H1 (cell line): Measurements from ENCODE around the gene RUNX1. TPM values are rescaled to one million over a fixed set of nuclear protein-coding genes. Genes with fewer than 3 reads are reported as not detected.

ENCODE experiments used
- CTCF ChIA-PET: fragments of 300-600 bp; sonication (Branson Sonifier 250); formaldehyde crosslinking; loops from one replicate; lab custom pipeline; 2021; ENCODE audit not compliant: partially characterized antibody; lab: Charles Lee
- POLR2A ChIA-PET: fragments of 300-600 bp; sonication (Branson Sonifier 250); formaldehyde crosslinking; loops from one replicate; lab custom pipeline; 2021; ENCODE audit warnings: inconsistent platforms; ENCODE audit not compliant: partially characterized antibody; lab: Charles Lee
- DNase-seq, 2 experiments: peaks; one replicate each; pipeline versions ENCODE4 v3.0.0 to v3.0.0-alpha.2; 2010 to 2022; ENCODE audit warnings: low spot score in 2 of 2, low read depth in 1 of 2, mixed read lengths in 1 of 2
- FAIRE-seq: peaks from 2 replicates; lab custom pipeline; 2011; peaks lifted over from hg19 to GRCh38; lab: Jason Lieb, UNC
- H2AFZ ChIP-seq: 2 replicates; pipeline ENCODE4 v1.8.1; 2012; ENCODE audit warnings: low read length, inconsistent platforms
- H2AK5ac ChIP-seq: 2 replicates; pipeline ENCODE4 v1.6.1; 2013; ENCODE audit warnings: low read depth, low read length
- H2BK120ac ChIP-seq: replicated peaks from 2 replicates; pipeline ENCODE3; 2013; ENCODE audit warnings: low read depth, low read length, inconsistent platforms
- H2BK12ac ChIP-seq: 2 replicates; pipeline ENCODE4 v1.6.1; 2013; ENCODE audit warnings: low read depth, low read length
- H2BK15ac ChIP-seq: 2 replicates; pipeline ENCODE4 v1.6.1; 2013; ENCODE audit warnings: low read length
- H2BK20ac ChIP-seq: 2 replicates; pipeline ENCODE4 v1.6.1; 2013; ENCODE audit warnings: low read length
- H2BK5ac ChIP-seq: 2 replicates; pipeline ENCODE4 v1.6.1; 2013; ENCODE audit warnings: low read depth, low read length
- H3K14ac ChIP-seq: 2 replicates; pipeline ENCODE4 v1.6.1; 2013; ENCODE audit warnings: inconsistent platforms; ENCODE audit not compliant: insufficient read length
- H3K18ac ChIP-seq: 2 replicates; pipeline ENCODE4 v1.6.1; 2013; ENCODE audit warnings: low read length; ENCODE audit errors: extremely low read depth
- H3K23ac ChIP-seq: 2 replicates; pipeline ENCODE4 v1.6.1; 2013; ENCODE audit warnings: inconsistent platforms; ENCODE audit not compliant: insufficient read length
- H3K23me2 ChIP-seq: 2 replicates; pipeline ENCODE4 v1.6.1; 2013; ENCODE audit warnings: low read depth, low read length
- H3K27ac ChIP-seq: 2 replicates; pipeline ENCODE4 v1.6.1; 2011; ENCODE audit warnings: low read depth, low read length, inconsistent platforms
- H3K27me3 ChIP-seq, 4 experiments: replicated peaks in 1 of 4; 1 replicate in 1 of 4; 2 replicates in 3 of 4; pipeline versions ENCODE4 v1.6.1 to v1.8.1; 2011 to 2013; ENCODE audit warnings: low read length in 3 of 4, mild to moderate bottlenecking in 3 of 4, inconsistent platforms in 2 of 4, mixed read lengths in 2 of 4, moderate library complexity in 1 of 4; ENCODE audit not compliant: control insufficient read depth in 3 of 4, insufficient read depth in 3 of 4; ENCODE audit errors: extremely low read depth in 1 of 4
- H3K36me3 ChIP-seq, 4 experiments: 2 replicates each; pipeline versions ENCODE4 v1.6.1 to v1.8.1; 2011 to 2013; ENCODE audit warnings: mild to moderate bottlenecking in 4 of 4, low read length in 3 of 4, moderate library complexity in 2 of 4, control low read depth in 1 of 4, inconsistent platforms in 1 of 4; ENCODE audit not compliant: insufficient read depth in 4 of 4, control insufficient read depth in 2 of 4
- H3K4ac ChIP-seq: replicated peaks from 2 replicates; pipeline ENCODE3; 2013; ENCODE audit warnings: low read length, low read depth, mixed read lengths, inconsistent platforms; ENCODE audit not compliant: insufficient read length
- H3K4me1 ChIP-seq, 4 experiments: replicated peaks in 1 of 4; 1 replicate in 1 of 4; 2 replicates in 3 of 4; pipeline versions ENCODE4 v1.6.1 to v1.8.1; 2011 to 2013; ENCODE audit warnings: low read length in 3 of 4, inconsistent platforms in 2 of 4, mixed read lengths in 1 of 4; ENCODE audit not compliant: insufficient read depth in 4 of 4, control insufficient read depth in 3 of 4
- H3K4me2 ChIP-seq, 2 experiments: 2 replicates each; pipeline versions ENCODE4 v1.6.1 to v1.8.1; 2011 to 2013; ENCODE audit warnings: low read depth in 2 of 2, low read length in 2 of 2, control low read depth in 1 of 2, inconsistent platforms in 1 of 2, mild to moderate bottlenecking in 1 of 2; ENCODE audit not compliant: insufficient read depth in 1 of 2
- H3K4me3 ChIP-seq, 4 experiments: fragments of 200-600, 300-600 bp in 1 of 4; sonication (generic), shearing (Covaris generic), sonication (Bioruptor Twin) in 1 of 4; 2 replicates each; pipeline versions ENCODE4 v1.5.1 to v1.8.1; 2011 to 2016; ENCODE audit warnings: low read length in 4 of 4, low read depth in 3 of 4, control low read depth in 2 of 4, inconsistent platforms in 2 of 4, mild to moderate bottlenecking in 2 of 4, mixed read lengths in 1 of 4, moderate library complexity in 1 of 4; ENCODE audit not compliant: insufficient read depth in 2 of 4; ENCODE audit errors: extremely low read depth in 1 of 4
- H3K56ac ChIP-seq: replicated peaks from 2 replicates; pipeline ENCODE3; 2013; ENCODE audit warnings: low read depth, mild to moderate bottlenecking, mixed read lengths, low read length, inconsistent platforms; ENCODE audit not compliant: insufficient read length
- H3K79me1 ChIP-seq: 2 replicates; pipeline ENCODE4 v1.6.1; 2013; ENCODE audit warnings: low read depth, low read length, control low read depth
- H3K79me2 ChIP-seq, 2 experiments: 2 replicates each; pipeline versions ENCODE4 v1.6.1 to v1.8.1; 2012 to 2013; ENCODE audit warnings: low read length in 2 of 2, mild to moderate bottlenecking in 2 of 2, inconsistent platforms in 1 of 2; ENCODE audit not compliant: insufficient read depth in 2 of 2, control insufficient read depth in 1 of 2
- H3K9ac ChIP-seq, 4 experiments: replicated peaks in 1 of 4; 1 replicate in 1 of 4; 2 replicates in 3 of 4; pipeline versions ENCODE4 v1.6.1 to v1.8.1; 2011 to 2013; ENCODE audit warnings: low read depth in 3 of 4, low read length in 3 of 4, control low read depth in 2 of 4, mild to moderate bottlenecking in 2 of 4, moderate library complexity in 2 of 4, inconsistent platforms in 1 of 4; ENCODE audit errors: extremely low read depth in 1 of 4
- H3K9me3 ChIP-seq, 2 experiments: 2 replicates each; pipeline versions ENCODE4 v1.6.1 to v1.8.1; 2012 to 2013; ENCODE audit warnings: mild to moderate bottlenecking in 2 of 2, moderate library complexity in 2 of 2, control low read depth in 1 of 2, inconsistent platforms in 1 of 2, low read depth in 1 of 2, low read length in 1 of 2, mixed read lengths in 1 of 2; ENCODE audit not compliant: insufficient read depth in 2 of 2
- H4K20me1 ChIP-seq, 2 experiments: replicated peaks in 1 of 2; 2 replicates each; pipeline versions ENCODE3 to v1.8.1; 2011 to 2013; ENCODE audit warnings: inconsistent platforms in 2 of 2, low read length in 2 of 2, mild to moderate bottlenecking in 1 of 2; ENCODE audit not compliant: insufficient read depth in 2 of 2, control insufficient read depth in 1 of 2
- H4K5ac ChIP-seq: 2 replicates; pipeline ENCODE4 v1.6.1; 2013; ENCODE audit warnings: low read length, low read depth, mixed read lengths, inconsistent platforms; ENCODE audit not compliant: insufficient read length
- H4K8ac ChIP-seq: 2 replicates; pipeline ENCODE4 v1.8.0; 2013; ENCODE audit warnings: mild to moderate bottlenecking, moderate library complexity, low read length, inconsistent platforms; ENCODE audit not compliant: insufficient read depth; ENCODE audit errors: extremely low read depth
- H4K91ac ChIP-seq: replicated peaks from 2 replicates; pipeline ENCODE3; 2013; ENCODE audit warnings: low read length, mixed read lengths, inconsistent platforms; ENCODE audit not compliant: insufficient read length
- BCL11A ChIP-seq, 2 experiments: IDR thresholded peaks; one replicate each; pipeline ENCODE4 v1.6.1; 2011; ENCODE audit warnings: low read depth in 2 of 2, low read length in 2 of 2, mild to moderate bottlenecking in 2 of 2
- CBX8 ChIP-seq: fragments of 300-800, 300-1000 bp; sonication (generic); IDR thresholded peaks from 2 replicates; pipeline ENCODE4 v1.7.1; 2016; ENCODE audit warnings: low read depth, low read length, borderline replicate concordance
- CHD2 ChIP-seq: IDR thresholded peaks from 2 replicates; pipeline ENCODE4 v1.6.1; 2012; ENCODE audit warnings: low read length, improper control_type of control experiment
- GTF2F1 ChIP-seq: IDR thresholded peaks from 2 replicates; pipeline ENCODE4 v1.6.1; 2012; ENCODE audit warnings: low read depth, low read length, improper control_type of control experiment, borderline replicate concordance
- HDAC2 ChIP-seq, 2 experiments: fragments of 300-600 bp in 1 of 2; sonication (generic) in 1 of 2; IDR thresholded peaks; 2 replicates each; pipeline ENCODE4 v1.6.1; 2011 to 2012; ENCODE audit warnings: low read depth in 2 of 2, low read length in 2 of 2, mild to moderate bottlenecking in 2 of 2, moderate library complexity in 2 of 2, borderline replicate concordance in 1 of 2, inconsistent platforms in 1 of 2
- NANOG ChIP-seq: IDR thresholded peaks from 2 replicates; pipeline ENCODE4 v1.6.1; 2011; ENCODE audit warnings: low read length, low read depth, mild to moderate bottlenecking, inconsistent platforms; ENCODE audit not compliant: insufficient read depth, poor library complexity, severe bottlenecking
- RBBP5 ChIP-seq: IDR thresholded peaks from 2 replicates; pipeline ENCODE4 v1.7.1; 2012; ENCODE audit warnings: low read depth, mild to moderate bottlenecking, inconsistent platforms, low read length, moderate library complexity, borderline replicate concordance
- SP2 ChIP-seq: IDR thresholded peaks from 2 replicates; pipeline ENCODE4 v1.6.1; 2012; ENCODE audit warnings: mild to moderate bottlenecking, low read length, inconsistent platforms
- WGBS, 2 experiments: shearing (Covaris generic) in 1 of 2; methylation state at CpG; one replicate each; pipeline versions ENCODE4 v1.1.6 to v1.1.7; 2013 to 2015; ENCODE audit warnings: low lambda C conversion rate in 2 of 2, mixed read lengths in 2 of 2, inconsistent platforms in 1 of 2, low coverage in 1 of 2, missing lambda C conversion rate in 1 of 2; ENCODE audit not compliant: insufficient replicate concordance in 2 of 2, insufficient coverage in 1 of 2, insufficient read length in 1 of 2; ENCODE audit errors: extremely low coverage in 1 of 2, missing lambda C conversion rate in 1 of 2; 5-methylcytosine and 5-hydroxymethylcytosine counted together
- polyA plus RNA-seq, 7 experiments: library from polyadenylated mRNA; depleted of rRNA in 3 of 7; stranded (reverse) in 5 of 7; unstranded in 2 of 7; fragments of >200 nt in 5 of 7; fragments of 200-250 nt in 2 of 7; gene quantifications; 1 replicate in 5 of 7; 2 replicates in 1 of 7; 4 replicates in 1 of 7; pipeline versions ENCODE4 v1.2.1 to v1.2.3, GENCODE V29; 2011 to 2013; ENCODE audit warnings: missing spikeins in 2 of 7, mixed read lengths in 2 of 7
- total RNA-seq: library from RNA; stranded (reverse); fragmentation: NEBNext Ultra II Directional; extraction: Animal tissue kit (Norgen Biotek cat#: 25700); gene quantifications from 2 replicates; pipeline ENCODE4 v1.2.1, GENCODE V29; 2021
- TF ChIP-seq, protein P1 (sequence below): IDR thresholded peaks from 2 replicates; pipeline ENCODE4 v1.6.1; 2011; ENCODE audit warnings: low read length, improper control_type of control experiment

Gene RUNX1
- total and polyA plus RNA-seq, 2 of the 8 experiments (the other 6 are each of a cell fraction or from before 2014, with no cell fraction given): 0.20 to 0.60 TPM

DNA sequence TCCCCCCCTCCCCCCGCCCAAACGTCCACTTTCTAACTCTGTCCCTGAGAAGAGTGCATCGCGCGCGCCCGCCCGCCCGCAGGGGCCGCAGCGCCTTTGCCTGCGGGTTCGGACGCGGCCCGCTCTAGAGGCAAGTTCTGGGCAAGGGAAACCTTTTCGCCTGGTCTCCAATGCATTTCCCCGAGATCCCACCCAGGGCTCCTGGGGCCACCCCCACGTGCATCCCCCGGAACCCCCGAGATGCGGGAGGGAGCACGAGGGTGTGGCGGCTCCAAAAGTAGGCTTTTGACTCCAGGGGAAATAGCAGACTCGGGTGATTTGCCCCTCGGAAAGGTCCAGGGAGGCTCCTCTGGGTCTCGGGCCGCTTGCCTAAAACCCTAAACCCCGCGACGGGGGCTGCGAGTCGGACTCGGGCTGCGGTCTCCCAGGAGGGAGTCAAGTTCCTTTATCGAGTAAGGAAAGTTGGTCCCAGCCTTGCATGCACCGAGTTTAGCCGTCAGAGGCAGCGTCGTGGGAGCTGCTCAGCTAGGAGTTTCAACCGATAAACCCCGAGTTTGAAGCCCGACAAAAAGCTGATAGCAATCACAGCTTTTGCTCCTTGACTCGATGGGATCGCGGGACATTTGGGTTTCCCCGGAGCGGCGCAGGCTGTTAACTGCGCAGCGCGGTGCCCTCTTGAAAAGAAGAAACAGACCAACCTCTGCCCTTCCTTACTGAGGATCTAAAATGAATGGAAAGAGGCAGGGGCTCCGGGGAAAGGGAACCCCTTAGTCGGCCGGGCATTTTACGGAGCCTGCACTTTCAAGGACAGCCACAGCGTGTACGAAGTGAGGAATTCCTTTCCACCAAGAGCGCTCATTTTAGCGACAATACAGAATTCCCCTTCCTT lies 158.1 kb downstream of the RUNX1 start:
- no peak overlapping the region for H2BK15ac ChIP-seq
- no peak overlapping the region for H3K23ac ChIP-seq
- H2BK20ac ChIP-seq: no peak overlapping the region
- DNase-seq: peak in 1 of 2 experiments; percentile 67
- peak overlapping the region; percentile 84 to 97 for H3K4me2 ChIP-seq
- no peaks in the 10 kb centered on the region for H3K79me2 ChIP-seq
- H2AFZ ChIP-seq: 0 out of 2 replicates have a peak overlapping the region, but pooled peaks have one; percentile 9
- H3K4ac ChIP-seq: no peak overlapping the region
- no peak overlapping the region for H2BK5ac ChIP-seq
- H3K27me3 ChIP-seq: peaks cover 30 to 68% (median 56%) of the 10 kb centered on the region in 4 experiments
- H3K9me3 ChIP-seq: no peaks in the 10 kb centered on the region
- 5% methylated on average over 60 of the region's 60 CpGs; no CpG with 5 or more reads in 1 of the 2 experiments for WGBS, 2 experiments
- no peaks in the 10 kb centered on the region for H3K79me1 ChIP-seq
- H4K20me1 ChIP-seq: peaks cover 0 to 17% of the 10 kb centered on the region in 2 experiments
- H3K36me3 ChIP-seq: no peaks in the 10 kb centered on the region; a peak in 1 of 8 replicates
- CTCF ChIA-PET: interaction anchor here (0.7 to 3.0 kb wide), 8 partner anchors 14 to 949 kb away, joined by 3 to 13 read pairs (median 4); no protein-coding TSS in a partner anchor
- no peak overlapping the region for H2AK5ac ChIP-seq
- no peak overlapping the region for H4K5ac ChIP-seq
- H2BK12ac ChIP-seq: 0 out of 2 replicates have a peak overlapping the region, but pooled peaks have one; percentile 50
- no peak overlapping the region for H4K91ac ChIP-seq
- H3K14ac ChIP-seq: no peak overlapping the region
- peaks cover 0 to 12% (median 9%) of the 10 kb centered on the region in 4 experiments; a peak in 5 of 7 replicates for H3K4me1 ChIP-seq
- H4K8ac ChIP-seq: no peak overlapping the region
- H3K56ac ChIP-seq: no peak overlapping the region
- no peak overlapping the region; the same call in 1 of the 2 replicates for H3K18ac ChIP-seq
- H3K23me2 ChIP-seq: peaks cover 21% of the 10 kb centered on the region; the same call in 1 of the 2 replicates
- H3K27ac ChIP-seq: no peak overlapping the region
- H3K4me3 ChIP-seq: peak overlapping the region; percentile 38 to 73 (median 51); a peak in 7 of 8 replicates
- no peak overlapping the region for H2BK120ac ChIP-seq
- no peak overlapping the region for H3K9ac ChIP-seq
- POLR2A ChIA-PET: no interaction called here
- no peak for FAIRE-seq
- no peak for TF ChIP-seq CHD2
- no peak for TF ChIP-seq SP2
- TF ChIP-seq RBBP5: no peak
- TF ChIP-seq NANOG: no peak
- TF ChIP-seq BCL11A (IDR thresholded peaks at IDR 0.05; ENCODE audit: low read depth in 2 of 2, low read length in 2 of 2): no peak
- TF ChIP-seq GTF2F1: no peak
- TF ChIP-seq CBX8: no peak
- TF ChIP-seq, protein P1, sequence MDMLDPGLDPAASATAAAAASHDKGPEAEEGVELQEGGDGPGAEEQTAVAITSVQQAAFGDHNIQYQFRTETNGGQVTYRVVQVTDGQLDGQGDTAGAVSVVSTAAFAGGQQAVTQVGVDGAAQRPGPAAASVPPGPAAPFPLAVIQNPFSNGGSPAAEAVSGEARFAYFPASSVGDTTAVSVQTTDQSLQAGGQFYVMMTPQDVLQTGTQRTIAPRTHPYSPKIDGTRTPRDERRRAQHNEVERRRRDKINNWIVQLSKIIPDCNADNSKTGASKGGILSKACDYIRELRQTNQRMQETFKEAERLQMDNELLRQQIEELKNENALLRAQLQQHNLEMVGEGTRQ: no peak
- TF ChIP-seq HDAC2 (IDR thresholded peaks at IDR 0.05; ENCODE audit: borderline replicate concordance in 1 of 2, low read depth in 2 of 2, low read length in 2 of 2): no peak
